IMR-90 (cell line): ENCODE measurements around the gene EDA. TPM values are rescaled to one million over a fixed set of nuclear protein-coding genes. Genes with fewer than 3 reads are reported as not detected.

Experiments
- ATAC-seq: fragments of 200-7000 bp; cut with Tn5 transposase; 2 replicates; pipeline ENCODE4 v1.9.1; 2020; ENCODE audit warnings: low read depth, mild to moderate bottlenecking, moderate library complexity
- BruUV-seq: library from RNA; stranded (reverse); fragments of 400-500 nt; replicated peaks from 2 replicates; lab custom pipeline; 2021; lab: Mats Ljungman, UMichigan
- CTCF ChIA-PET: fragments of 300-600 bp; formaldehyde crosslinking; extraction: SDS; loops from one replicate; lab custom pipeline; 2021; ENCODE audit warnings: antibody characterized with exemption; lab: Yijun Ruan, JAX
- POLR2A ChIA-PET: fragments of 300-600 bp; sonication (Branson Sonifier 250); formaldehyde crosslinking; loops from one replicate; lab custom pipeline; 2022; ENCODE audit warnings: antibody characterized with exemption; ENCODE audit not compliant: unreplicated experiment; lab: Charles Lee
- DNase-seq: peaks from one replicate; pipeline ENCODE4 v3.0.0; 2013
- H2AFZ ChIP-seq: replicated peaks from 2 replicates; pipeline ENCODE3; 2013; ENCODE audit warnings: low read length, mild to moderate bottlenecking; ENCODE audit not compliant: poor library complexity
- H2AK5ac ChIP-seq: 2 replicates; pipeline ENCODE4 v1.6.1; 2013; ENCODE audit warnings: low read depth, low read length, inconsistent platforms
- H2AK9ac ChIP-seq: replicated peaks from 2 replicates; pipeline ENCODE3; 2013; ENCODE audit warnings: mild to moderate bottlenecking, low read depth, low read length, moderate library complexity; ENCODE audit not compliant: poor library complexity
- H2BK120ac ChIP-seq: 2 replicates; pipeline ENCODE4 v1.6.1; 2013; ENCODE audit warnings: low read depth, low read length, inconsistent platforms
- H2BK15ac ChIP-seq: 3 replicates; pipeline ENCODE4 v1.6.1; 2013; ENCODE audit warnings: low read depth, low read length, inconsistent platforms
- H2BK20ac ChIP-seq: 2 replicates; pipeline ENCODE4 v1.6.1; 2013; ENCODE audit warnings: low read depth, mild to moderate bottlenecking, inconsistent platforms, low read length, moderate library complexity
- H2BK5ac ChIP-seq: 2 replicates; pipeline ENCODE4 v1.6.1; 2013; ENCODE audit warnings: mild to moderate bottlenecking, low read depth, low read length, inconsistent platforms; ENCODE audit not compliant: poor library complexity, severe bottlenecking
- H3K14ac ChIP-seq: replicated peaks from 2 replicates; pipeline ENCODE4 v1.6.1; 2013; ENCODE audit warnings: low read depth, low read length, inconsistent platforms
- H3K18ac ChIP-seq: 2 replicates; pipeline ENCODE4 v1.6.1; 2013; ENCODE audit warnings: low read depth, low read length, control low read depth
- H3K23ac ChIP-seq: 2 replicates; pipeline ENCODE4 v1.6.1; 2013; ENCODE audit warnings: low read depth, low read length, inconsistent platforms
- H3K27ac ChIP-seq: 2 replicates; pipeline ENCODE4 v1.5.1; 2013; ENCODE audit warnings: mild to moderate bottlenecking, control low read depth, low read length; ENCODE audit not compliant: insufficient read depth
- H3K27me3 ChIP-seq: 2 replicates; pipeline ENCODE4 v1.6.1; 2013; ENCODE audit warnings: low read length; ENCODE audit not compliant: control insufficient read depth, insufficient read depth
- H3K36me3 ChIP-seq: 2 replicates; pipeline ENCODE4 v1.6.1; 2013; ENCODE audit warnings: low read length, mixed read lengths; ENCODE audit not compliant: control insufficient read depth, insufficient read depth
- H3K4ac ChIP-seq: 2 replicates; pipeline ENCODE4 v1.6.1; 2013; ENCODE audit warnings: low read depth, low read length, inconsistent platforms
- H3K4me1 ChIP-seq: 2 replicates; pipeline ENCODE4 v1.6.1; 2013; ENCODE audit warnings: low read length, mixed read lengths; ENCODE audit not compliant: control insufficient read depth, insufficient read depth
- H3K4me2 ChIP-seq: 2 replicates; pipeline ENCODE4 v1.6.1; 2013; ENCODE audit warnings: low read depth, mild to moderate bottlenecking, control low read depth, low read length, moderate library complexity
- H3K4me3 ChIP-seq: 2 replicates; pipeline ENCODE4 v1.5.1; 2013; ENCODE audit warnings: low read depth, mild to moderate bottlenecking, control low read depth, low read length, moderate library complexity; ENCODE audit not compliant: insufficient read depth
- H3K56ac ChIP-seq: 2 replicates; pipeline ENCODE4 v1.6.1; 2013; ENCODE audit warnings: low read length, inconsistent platforms; ENCODE audit not compliant: insufficient read depth; ENCODE audit errors: extremely low read depth
- H3K79me1 ChIP-seq, 2 experiments: 2 replicates each; pipeline ENCODE4 v1.6.1; 2013; ENCODE audit warnings: low read length in 2 of 2, inconsistent platforms in 1 of 2, low read depth in 1 of 2
- H3K9ac ChIP-seq: 2 replicates; pipeline ENCODE4 v1.6.1; 2013; ENCODE audit warnings: low read depth, low read length, control low read depth
- H3K9me1 ChIP-seq: 2 replicates; pipeline ENCODE4 v1.6.1; 2013; ENCODE audit warnings: low read length, inconsistent platforms; ENCODE audit not compliant: insufficient read depth
- H3K9me3 ChIP-seq: 2 replicates; pipeline ENCODE4 v1.6.1; 2013; ENCODE audit warnings: low read length; ENCODE audit not compliant: control insufficient read depth, insufficient read depth
- H4K20me1 ChIP-seq: 2 replicates; pipeline ENCODE4 v1.6.1; 2013; ENCODE audit warnings: low read length, inconsistent platforms; ENCODE audit not compliant: insufficient read depth
- H4K5ac ChIP-seq: 2 replicates; pipeline ENCODE4 v1.6.1; 2013; ENCODE audit warnings: mild to moderate bottlenecking, low read depth, low read length, control low read depth
- H4K8ac ChIP-seq, 2 experiments: 2 replicates each; pipeline ENCODE4 v1.6.1; 2013; ENCODE audit warnings: low read depth in 2 of 2, low read length in 2 of 2, control low read depth in 1 of 2, inconsistent platforms in 1 of 2
- H4K91ac ChIP-seq: 2 replicates; pipeline ENCODE4 v1.6.1; 2013; ENCODE audit warnings: low read depth, low read length, inconsistent platforms; ENCODE audit not compliant: insufficient read depth
- CEBPB ChIP-seq: IDR thresholded peaks from 2 replicates; pipeline ENCODE4 v1.6.1; 2012; ENCODE audit warnings: low read depth, low read length, improper control_type of control experiment
- MXI1 ChIP-seq: IDR thresholded peaks from 2 replicates; pipeline ENCODE4 v1.6.1; 2012; ENCODE audit warnings: low read depth, mild to moderate bottlenecking, low read length, moderate library complexity, borderline replicate concordance
- RCOR1 ChIP-seq: IDR thresholded peaks from 2 replicates; pipeline ENCODE4 v1.6.1; 2012; ENCODE audit warnings: mild to moderate bottlenecking, low read length, improper control_type of control experiment; ENCODE audit not compliant: insufficient replicate concordance
- WGBS, 2 experiments: methylation state at CpG; one replicate each; pipeline versions ENCODE4 v1.1.5 to v1.1.7; 2013; ENCODE audit warnings: missing lambda C conversion rate in 2 of 2; ENCODE audit not compliant: insufficient read length in 1 of 2; ENCODE audit errors: extremely low coverage in 2 of 2; 5-methylcytosine and 5-hydroxymethylcytosine counted together
- dilution Hi-C: fragments of 300-500 bp; cut with HindIII; formaldehyde crosslinking; loops from one replicate; pipeline ENCODE4 v1.14.3; 2018; ENCODE audit warnings: low sequenced_read_pairs; ENCODE audit not compliant: unreplicated experiment
- in situ Hi-C: fragments of 300-500 bp; cut with MboI; formaldehyde crosslinking; loops from 3 replicates; pipeline ENCODE4 v1.14.3; 2019; ENCODE audit warnings: low sequenced_read_pairs, inconsistent platforms, mixed read lengths
- intact Hi-C: fragments of 100-400 bp; cut with micrococcal nuclease; formaldehyde crosslinking; loops from 2 replicates; pipeline ENCODE4 v1.10.0; 2022
- polyA plus RNA-seq, 3 experiments: library from polyadenylated mRNA; depleted of rRNA; stranded (reverse); fragments of >200 nt; gene quantifications; 2 replicates each; pipeline ENCODE4 v1.2.3, GENCODE V29; 2012; ENCODE audit warnings: low replicate concordance in 1 of 3
- total RNA-seq: library from RNA; depleted of rRNA; stranded (reverse); fragments of >200 nt; gene quantifications from 2 replicates; pipeline ENCODE4 v1.2.3, GENCODE V29; 2012

The EDA gene
- total and polyA plus RNA-seq, 2 of the 4 experiments (the other 2 are of a cell fraction) = under 0.01 TPM; not detected in 1

DNA sequence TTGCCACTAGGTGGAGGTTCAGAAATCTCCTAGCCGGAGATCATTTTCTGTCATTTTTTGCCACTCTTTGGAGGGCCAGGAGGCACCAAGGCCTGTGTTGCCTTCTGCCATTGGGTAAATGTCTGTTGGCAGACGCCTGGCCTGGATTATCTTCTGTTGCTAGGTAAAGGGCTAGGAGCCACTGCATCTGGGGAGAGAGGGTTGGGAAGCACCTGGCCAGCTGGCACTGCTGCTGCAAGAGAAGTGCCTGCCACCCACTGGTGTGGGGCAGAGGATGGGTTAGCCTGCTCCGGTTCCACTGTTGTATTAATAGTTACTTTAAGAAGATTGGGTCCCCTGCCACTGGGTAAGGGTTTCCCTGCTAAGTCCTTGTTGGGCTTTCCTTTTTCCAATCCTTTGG, 375.8 kb downstream of the EDA start:
- ATAC-seq (no peak), DNase-seq (no peak)
- no peak overlapping the region for H3K4ac ChIP-seq
- no peaks in the 10 kb centered on the region for H3K79me1 ChIP-seq
- H2AFZ ChIP-seq = no peak overlapping the region
- H3K14ac ChIP-seq = no peak overlapping the region
- no peaks in the 10 kb centered on the region for H3K4me1 ChIP-seq
- no TSS peak for BruUV-seq
- no peak overlapping the region for H2BK20ac ChIP-seq
- ChIA-PET POLR2A (no interaction called here), CTCF (no interaction called here)
- H2BK5ac ChIP-seq = no peak overlapping the region
- no peaks in the 10 kb centered on the region for H3K9me3 ChIP-seq
- H3K18ac ChIP-seq = no peak overlapping the region
- H2AK9ac ChIP-seq = no peak overlapping the region
- intact Hi-C loops = no loop called here
- H3K56ac ChIP-seq = no peak overlapping the region
- in situ Hi-C loops = no loop called here
- H3K4me2 ChIP-seq = no peak overlapping the region
- no peak overlapping the region for H2AK5ac ChIP-seq
- no peak overlapping the region for H3K4me3 ChIP-seq
- H3K23ac ChIP-seq = no peak overlapping the region
- dilution Hi-C loops = no loop called here
- no peak overlapping the region for H2BK120ac ChIP-seq
- TF ChIP-seq CEBPB (no peak), MXI1 (no peak), RCOR1 (no peak)
- no peak overlapping the region for H3K9ac ChIP-seq
- no peak overlapping the region for H4K8ac ChIP-seq
- no peak overlapping the region for H3K27ac ChIP-seq
- no peak overlapping the region for H4K5ac ChIP-seq
- H4K20me1 ChIP-seq = no peaks in the 10 kb centered on the region
- no peak overlapping the region for H2BK15ac ChIP-seq
- 58% methylated on average over 2 of the region's 3 CpGs; no CpG with 5 or more reads in 1 of the 2 experiments for WGBS, 2 experiments
- no peaks in the 10 kb centered on the region for H3K36me3 ChIP-seq
- no peaks in the 10 kb centered on the region; the same call in none of the 2 replicates for H3K27me3 ChIP-seq
- H3K9me1 ChIP-seq = no peaks in the 10 kb centered on the region
- no peak overlapping the region for H4K91ac ChIP-seq
